DMS53 treated with DMSO at 0.1 percent for 48 hours (cell line): ENCODE results near the gene PRPF40A.
A peak's percentile ranks its signal among the peaks of the same experiment; 100 is the strongest.

Experiments
- DNase-seq: peaks from one replicate; lab custom pipeline; 2025; ENCODE audit not compliant: unreplicated experiment; lab: John Stamatoyannopoulos, UW

The PRPF40A gene

DNA sequence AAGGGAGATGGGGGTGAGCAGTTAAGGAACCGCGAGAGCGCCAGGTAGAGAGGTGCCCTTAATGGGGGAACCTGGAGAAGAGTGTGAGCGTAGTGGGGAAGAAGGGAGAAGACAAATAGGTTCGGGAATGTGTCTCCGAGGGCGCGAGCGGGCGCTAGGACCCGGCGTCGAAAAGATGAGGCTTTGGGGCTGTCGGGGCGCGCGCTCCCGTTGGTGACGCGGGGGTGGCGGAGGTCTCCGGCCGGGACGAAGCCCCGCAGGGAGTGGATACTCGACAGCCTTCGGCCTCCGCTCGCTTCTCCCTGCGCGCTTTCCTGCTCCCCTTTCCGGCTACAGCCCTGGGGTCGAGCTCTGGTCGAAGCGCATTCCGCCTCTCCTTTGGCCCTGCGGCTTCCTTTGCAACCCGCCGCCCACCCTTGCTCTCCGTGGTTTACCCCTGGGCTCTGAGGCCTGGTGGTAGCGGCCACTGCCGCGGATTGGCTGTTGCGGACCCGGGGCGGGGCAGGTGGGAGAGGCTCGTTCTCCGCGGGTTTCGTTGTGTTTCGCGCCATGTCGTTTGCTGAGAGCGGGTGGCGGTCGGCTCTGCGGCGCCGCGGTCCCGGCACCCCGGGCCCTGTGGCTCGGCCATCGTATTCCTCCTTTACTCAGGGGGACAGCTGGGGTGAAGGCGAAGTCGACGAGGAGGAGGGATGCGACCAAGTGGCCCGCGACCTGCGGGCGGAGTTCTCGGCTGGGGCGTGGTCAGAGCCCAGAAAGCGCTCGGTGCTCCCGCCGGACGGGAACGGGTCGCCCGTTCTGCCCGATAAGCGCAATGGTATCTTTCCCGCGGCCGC lies 1.0 kb upstream of the PRPF40A start, which contains the start of gene ARL6IP6:
Gene ARL6IP6 (plus strand): TSS at position 545 of the 833 bp plus-strand sequence. CDS start 5 bp downstream, at position 550.
- DNase-seq = peak; percentile 33

DNA sequence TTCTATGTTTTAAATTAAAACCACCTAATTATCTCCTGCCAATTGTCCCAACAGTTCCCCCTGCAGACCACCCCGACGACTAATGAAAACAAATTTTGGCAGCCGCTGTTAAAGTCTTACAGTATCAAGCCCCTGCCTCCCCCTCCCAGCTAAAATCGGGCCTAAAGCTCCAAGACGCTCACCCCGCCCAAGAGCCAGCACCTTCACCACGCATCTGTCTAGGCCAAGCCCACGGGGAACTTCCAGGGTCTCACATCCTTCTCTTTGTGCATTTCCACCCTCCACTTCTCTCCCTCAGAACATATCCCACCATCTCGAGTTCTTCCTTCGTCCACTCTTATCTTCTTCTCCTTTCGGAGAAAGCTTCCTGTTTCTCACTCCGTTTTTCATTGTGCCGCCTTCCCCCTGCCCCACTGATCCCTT lies 445 bp downstream of the PRPF40A start:
- DNase-seq = no peak

- DNase-seq = no peak
Measured at GRCh38 chr2:152715854-152716428, 1.3 kb downstream of the PRPF40A start.

DNA sequence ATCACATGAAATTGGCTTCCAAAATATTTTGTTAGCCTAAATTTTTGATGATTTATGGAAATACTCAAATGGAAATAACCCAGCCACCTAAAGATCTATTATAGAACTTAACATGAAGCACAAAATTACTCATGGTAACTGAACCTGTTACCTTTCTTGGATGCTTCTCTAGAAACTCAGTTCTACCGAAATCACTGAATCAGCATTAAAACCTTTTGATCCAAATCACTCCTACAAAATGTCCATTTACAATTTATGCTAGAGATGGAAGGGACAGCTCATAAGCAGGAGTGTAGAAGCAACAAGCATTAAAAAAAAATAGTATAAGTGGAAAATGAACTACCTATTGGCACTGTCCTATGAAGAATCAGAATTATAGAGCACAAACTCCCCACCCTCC lies 2.1 kb downstream of the PRPF40A start:
- DNase-seq = no peak

DNA sequence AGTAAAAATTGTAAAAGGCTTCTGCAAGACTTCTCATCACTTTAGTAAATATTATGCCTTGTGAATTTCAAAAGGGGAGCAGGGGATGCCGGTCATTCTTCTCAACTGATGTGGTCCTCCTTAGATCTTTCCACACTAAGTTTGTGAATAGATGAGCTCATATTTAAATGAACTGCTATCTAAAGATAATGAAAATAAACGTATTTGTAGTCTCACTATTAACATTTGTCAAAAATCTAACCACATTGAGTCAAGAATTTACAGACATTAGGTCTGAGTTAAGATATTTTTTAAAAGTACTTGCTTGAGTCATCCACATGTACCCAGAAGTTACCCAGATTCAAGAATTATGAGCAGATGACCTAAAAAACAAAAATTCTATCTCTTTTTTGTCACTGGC lies 6.5 kb downstream of the PRPF40A start:
- no peak for DNase-seq

DNA sequence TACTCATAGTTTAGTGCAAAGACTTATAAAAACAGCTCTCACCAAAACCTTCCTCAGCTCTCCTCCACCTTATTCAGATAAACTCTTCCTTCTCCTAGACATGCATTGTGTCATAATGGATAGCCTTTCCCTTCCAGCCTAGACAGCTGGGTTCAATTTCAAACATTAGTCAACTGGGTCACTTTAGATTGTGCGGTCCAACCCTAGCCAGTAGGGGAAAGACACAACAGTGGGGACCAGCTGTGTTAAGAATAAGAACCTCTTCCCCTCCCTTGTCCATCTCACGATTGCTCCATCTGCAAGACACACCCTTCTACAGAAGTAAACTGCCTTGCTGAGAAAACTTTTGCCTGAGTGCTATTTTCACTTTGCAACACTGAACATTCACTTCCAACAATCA lies 8.5 kb downstream of the PRPF40A start:
- no peak for DNase-seq

DNA sequence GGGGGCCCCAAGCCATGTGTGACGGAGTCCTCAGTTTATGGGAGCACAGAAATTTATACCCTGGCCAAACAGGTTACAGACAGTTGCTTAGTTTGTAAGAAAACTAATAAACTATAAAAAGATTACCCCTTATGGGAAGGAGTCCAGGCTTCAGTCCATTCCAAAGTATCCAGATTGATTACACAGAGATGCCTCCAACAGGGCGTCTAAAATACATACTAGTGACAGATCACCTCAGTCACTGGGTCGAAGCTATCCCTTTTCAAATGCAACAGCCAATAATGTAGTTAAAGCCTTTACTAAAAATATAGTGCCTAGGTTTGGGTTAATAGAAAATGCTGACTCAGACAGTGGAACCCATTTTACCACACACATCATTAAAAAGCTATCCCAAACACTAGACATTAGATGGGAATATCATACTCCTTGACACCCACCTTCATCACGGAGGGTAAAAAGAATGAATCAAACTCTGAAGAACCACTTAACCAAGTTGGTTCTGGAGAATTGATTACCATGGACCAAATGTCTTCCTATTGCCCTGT lies 10.7 kb downstream of the PRPF40A start:
- no peak for DNase-seq

- DNase-seq = no peak
Measured at GRCh38 chr2:152701198-152701597, 16.1 kb downstream of the PRPF40A start.

DNA sequence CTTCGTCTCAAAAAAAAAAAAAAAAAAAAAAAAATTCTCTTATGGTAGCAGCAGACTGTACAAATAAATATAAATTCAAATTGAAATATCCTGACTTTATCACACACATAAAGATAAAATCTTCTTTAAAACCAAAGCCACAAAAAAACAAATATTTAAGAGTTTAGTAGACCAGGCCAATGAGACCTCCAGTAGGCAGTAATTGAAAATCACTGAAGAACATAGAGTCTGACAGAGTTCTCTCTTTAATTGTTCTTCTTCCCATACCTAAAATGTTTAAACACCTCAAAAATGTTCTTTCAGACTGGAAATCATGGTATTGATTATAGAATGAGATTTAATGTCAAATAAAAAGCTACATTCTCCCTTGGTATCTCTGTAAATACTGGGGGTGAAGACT lies 20.8 kb downstream of the PRPF40A start:
- no peak for DNase-seq

- DNase-seq = no peak
Measured at GRCh38 chr2:152695763-152696162, 21.5 kb downstream of the PRPF40A start.

DNA sequence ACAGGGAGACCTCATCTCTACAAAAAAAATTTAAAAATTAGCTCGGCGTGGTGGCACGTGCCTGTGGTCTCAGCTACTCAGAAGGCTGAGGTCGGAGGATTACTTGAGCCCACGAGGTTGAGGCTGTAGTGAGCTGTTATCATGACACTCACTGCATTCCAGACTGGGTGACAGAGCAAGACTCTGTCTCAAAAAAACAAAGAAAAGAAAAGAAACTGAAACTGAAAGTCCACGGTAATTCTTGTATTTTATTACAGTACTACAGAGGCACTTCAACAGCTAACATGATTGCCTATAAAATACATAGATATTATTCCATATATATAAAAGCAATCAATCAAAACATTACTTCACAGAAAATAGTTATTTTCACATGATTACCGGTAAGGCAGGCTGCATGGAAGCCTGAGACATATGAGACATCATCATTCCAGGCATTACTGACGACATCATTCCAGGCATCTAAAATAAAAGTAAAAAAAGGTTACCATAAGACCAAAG lies 23.1 kb downstream of the PRPF40A start:
- no peak for DNase-seq

DNA sequence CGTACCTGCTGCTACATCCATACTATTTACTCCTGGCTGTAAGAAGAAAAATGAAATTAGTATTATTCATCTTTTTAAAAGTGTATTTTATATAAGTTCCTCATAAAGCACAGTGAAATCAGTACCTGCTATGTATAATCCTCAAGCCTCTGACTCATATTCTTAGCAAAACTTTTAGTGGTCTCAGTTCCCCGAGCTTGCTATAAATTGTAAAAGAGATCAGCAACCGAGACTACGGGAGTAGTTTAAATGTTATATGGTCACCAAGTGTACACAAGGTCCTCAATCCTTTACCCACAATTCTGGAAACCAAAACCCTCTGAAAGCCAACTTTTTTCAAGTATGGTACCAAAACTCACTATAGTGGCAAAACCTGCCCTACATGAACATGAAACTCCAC lies 24.2 kb downstream of the PRPF40A start:
- no peak for DNase-seq

GRCh38 chr2:152686321-152686720 lies 30.9 kb downstream of the PRPF40A start:
- DNase-seq = no peak

DNA sequence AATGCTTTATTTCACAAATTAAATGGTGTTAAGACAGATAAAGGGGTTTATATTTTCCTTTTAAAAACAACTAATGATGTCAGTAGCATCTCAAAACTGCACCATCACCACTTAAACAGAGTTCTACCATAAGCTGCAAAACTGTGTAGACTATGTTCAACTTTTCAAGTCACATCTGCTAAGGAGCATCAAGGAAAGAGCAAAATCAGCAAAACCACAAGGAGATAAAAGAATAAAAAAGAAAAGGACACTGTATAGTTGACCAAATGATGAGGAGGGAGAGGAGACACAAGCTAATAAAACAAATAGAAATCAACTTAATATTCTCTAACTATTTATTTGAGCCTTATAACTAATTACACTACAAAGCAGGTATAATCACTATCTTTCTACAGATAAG lies 33.9 kb downstream of the PRPF40A start:
- DNase-seq = no peak

DNA sequence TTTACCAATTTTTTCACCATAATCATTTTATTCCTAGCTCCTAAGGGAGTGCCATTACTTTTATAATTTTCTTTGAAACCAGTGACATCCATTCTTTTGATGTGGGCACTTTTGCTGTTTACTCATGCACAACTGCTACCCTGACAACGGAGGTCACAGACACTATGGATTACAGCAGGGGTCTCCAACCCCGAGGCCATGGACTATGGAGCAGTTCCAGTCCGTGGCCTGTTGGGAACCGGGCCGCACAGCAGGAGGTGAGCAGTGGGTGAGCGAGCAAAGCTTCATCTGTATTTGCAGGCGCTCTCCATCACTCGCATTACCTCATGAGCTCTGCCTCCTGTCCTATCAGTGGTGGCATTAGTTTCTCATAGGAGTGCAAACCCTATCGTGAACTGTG lies 34.6 kb downstream of the PRPF40A start:
- DNase-seq = no peak

GRCh38 chr2:152678808-152679207 lies 38.5 kb downstream of the PRPF40A start:
- no peak for DNase-seq

- DNase-seq = no peak
Measured at GRCh38 chr2:152676461-152676860, 40.8 kb downstream of the PRPF40A start.

GRCh38 chr2:152674334-152674733 lies 42.9 kb downstream of the PRPF40A start:
- DNase-seq = no peak

DNA sequence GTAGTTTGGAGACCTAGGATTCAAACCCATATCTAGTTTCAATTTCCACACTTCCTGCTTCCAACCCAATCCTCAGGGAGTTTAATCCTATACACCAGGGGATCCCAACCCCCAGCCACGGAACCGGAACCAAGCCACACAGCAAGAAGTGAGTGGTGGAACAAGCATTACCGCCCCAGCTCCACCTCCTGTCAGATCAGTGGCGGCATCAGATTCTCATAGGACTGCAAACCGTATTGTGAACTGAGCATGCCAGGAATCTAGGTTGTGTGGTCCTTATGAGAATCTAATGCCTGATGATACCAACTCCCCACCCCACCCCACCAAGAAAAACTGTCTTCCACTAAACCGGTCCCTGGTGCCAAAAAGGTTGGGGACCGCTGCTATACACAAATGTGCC lies 52.5 kb downstream of the PRPF40A start:
- no peak for DNase-seq

DNA sequence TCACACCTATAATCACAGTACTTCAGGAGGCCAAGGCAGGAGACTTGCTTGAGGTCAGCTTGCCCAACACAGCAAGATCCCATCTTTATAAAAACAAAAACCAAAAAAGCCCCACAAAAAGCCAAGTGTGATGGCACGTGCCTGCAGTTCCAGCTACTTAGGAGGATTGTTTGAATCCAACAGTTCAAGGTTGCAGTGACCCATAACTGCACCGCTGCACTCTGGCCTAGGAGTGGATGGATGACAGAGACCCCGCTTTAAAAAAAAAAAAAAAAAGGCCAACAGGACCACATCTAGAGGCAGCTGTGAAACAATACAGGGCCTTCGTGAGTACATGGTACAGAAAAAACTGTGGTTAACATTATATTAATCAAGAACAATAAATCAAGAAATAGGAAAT lies 56.2 kb downstream of the PRPF40A start:
- no peak for DNase-seq

DNA sequence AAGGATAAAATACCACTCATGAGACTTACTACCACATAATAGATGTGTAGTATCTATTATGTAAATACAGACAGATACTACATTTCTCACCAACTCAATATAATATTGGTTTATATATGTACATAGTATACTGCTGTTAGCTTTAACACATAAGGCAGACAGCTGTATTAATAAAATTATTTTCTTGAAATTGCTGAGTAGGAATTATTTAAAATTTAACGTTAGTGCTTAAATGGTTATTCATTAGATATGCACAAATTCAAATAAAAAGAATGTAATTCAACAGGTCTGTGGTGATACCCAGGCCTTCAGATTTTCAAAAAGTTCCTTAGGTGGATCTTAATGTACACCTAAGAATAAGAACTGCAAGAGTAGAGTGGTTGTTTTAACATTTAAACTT lies 59.0 kb downstream of the PRPF40A start:
- DNase-seq = no peak

- no peak for DNase-seq
Measured at GRCh38 chr2:152657043-152657442, 60.2 kb downstream of the PRPF40A start.
